HL-60 (cell line): ENCODE data around the gene KPNA1.

ENCODE experiments used
- DNase-seq, 2 experiments: peaks; one replicate each; pipeline ENCODE4 v3.0.0-alpha.2; 2010 to 2020; ENCODE audit warnings: low read depth in 1 of 2, low spot score in 1 of 2
- H3K27ac ChIP-seq: fragments of 250-450 bp; sonication (Bioruptor Pico); replicated peaks from 2 replicates; pipeline ENCODE4 v1.5.1; 2020; ENCODE audit warnings: mild to moderate bottlenecking, moderate library complexity
- H3K27me3 ChIP-seq: fragments of 250-450 bp; sonication (Bioruptor Pico); 2 replicates; pipeline ENCODE4 v1.5.1; 2021; ENCODE audit warnings: mild to moderate bottlenecking, moderate library complexity; ENCODE audit not compliant: insufficient read depth, poor library complexity, severe bottlenecking
- H3K4me3 ChIP-seq: replicated peaks from 2 replicates; pipeline ENCODE4 v1.5.1; 2011; ENCODE audit warnings: mild to moderate bottlenecking, control low read depth, low read length; ENCODE audit not compliant: insufficient read depth
- CTCF ChIP-seq: IDR thresholded peaks from one replicate; pipeline ENCODE4 v1.5.1; 2011; ENCODE audit warnings: low read length, control low read depth, inconsistent platforms; ENCODE audit not compliant: insufficient read depth
- GABPA ChIP-seq: IDR thresholded peaks from 2 replicates; pipeline ENCODE4 v1.6.1; 2012; ENCODE audit warnings: low read depth
- POLR2AphosphoS5 ChIP-seq: IDR thresholded peaks from 2 replicates; pipeline ENCODE4 v1.6.1; 2012; ENCODE audit warnings: low read depth
- REST ChIP-seq: IDR thresholded peaks from 2 replicates; pipeline ENCODE4 v1.6.1; 2012; ENCODE audit warnings: low read depth; ENCODE audit not compliant: insufficient replicate concordance
- SPI1 ChIP-seq: IDR thresholded peaks from 2 replicates; pipeline ENCODE4 v1.6.1; 2012; ENCODE audit warnings: low read depth, mild to moderate bottlenecking, borderline replicate concordance

KPNA1 gene

GRCh38 chr3:122468896-122469533 is 45.7 kb downstream of the KPNA1 start:
- Histone ChIP-seq H3K4me3 (no peak overlapping the region), H3K27ac (no peak overlapping the region)
- DNase-seq: no peak

GRCh38 chr3:122466701-122467240 is 48.0 kb downstream of the KPNA1 start:
- Histone ChIP-seq H3K4me3 (no peak overlapping the region), H3K27me3 (no peaks in the 10 kb centered on the region), H3K27ac (no peak overlapping the region)
- DNase-seq: no peak
- TF ChIP-seq SPI1 (no peak), REST (no peak), POLR2AphosphoS5 (no peak), GABPA (no peak), CTCF (no peak)

More at GRCh38 chr3:122468896-122469533, 45.7 kb downstream of the KPNA1 start:
- no peaks in the 10 kb centered on the region for H3K27me3 ChIP-seq
- TF ChIP-seq GABPA (no peak), CTCF (no peak), SPI1 (no peak), POLR2AphosphoS5 (no peak), REST (no peak)

- no peak overlapping the region for H3K4me3 ChIP-seq
- no peaks in the 10 kb centered on the region for H3K27me3 ChIP-seq
- no peak for DNase-seq
- H3K27ac ChIP-seq: no peak overlapping the region
- TF ChIP-seq CTCF (no peak), REST (no peak), POLR2AphosphoS5 (no peak), GABPA (no peak), SPI1 (no peak)
These were observed 50.1 kb downstream of the KPNA1 start for GRCh38 chr3:122464659-122465058.
